HG02981 (cell line): ENCODE measurements around the gene SELENOT.
A peak's percentile ranks its signal among the peaks of the same experiment; 100 is the strongest.
"Not testable (repeated sequence)": the region's sequence is repeated elsewhere in the genome, so short reads cannot be mapped to it uniquely, and the experiment has no call there.

Experiments used
- ATAC-seq: cut with Tn5 transposase; IDR thresholded peaks from one replicate; pipeline ENCODE4 v1.9.1; 2021; ENCODE audit warnings: mild to moderate bottlenecking, moderate library complexity; ENCODE audit not compliant: unreplicated experiment

SELENOT gene, protein sequence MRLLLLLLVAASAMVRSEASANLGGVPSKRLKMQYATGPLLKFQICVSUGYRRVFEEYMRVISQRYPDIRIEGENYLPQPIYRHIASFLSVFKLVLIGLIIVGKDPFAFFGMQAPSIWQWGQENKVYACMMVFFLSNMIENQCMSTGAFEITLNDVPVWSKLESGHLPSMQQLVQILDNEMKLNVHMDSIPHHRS

DNA sequence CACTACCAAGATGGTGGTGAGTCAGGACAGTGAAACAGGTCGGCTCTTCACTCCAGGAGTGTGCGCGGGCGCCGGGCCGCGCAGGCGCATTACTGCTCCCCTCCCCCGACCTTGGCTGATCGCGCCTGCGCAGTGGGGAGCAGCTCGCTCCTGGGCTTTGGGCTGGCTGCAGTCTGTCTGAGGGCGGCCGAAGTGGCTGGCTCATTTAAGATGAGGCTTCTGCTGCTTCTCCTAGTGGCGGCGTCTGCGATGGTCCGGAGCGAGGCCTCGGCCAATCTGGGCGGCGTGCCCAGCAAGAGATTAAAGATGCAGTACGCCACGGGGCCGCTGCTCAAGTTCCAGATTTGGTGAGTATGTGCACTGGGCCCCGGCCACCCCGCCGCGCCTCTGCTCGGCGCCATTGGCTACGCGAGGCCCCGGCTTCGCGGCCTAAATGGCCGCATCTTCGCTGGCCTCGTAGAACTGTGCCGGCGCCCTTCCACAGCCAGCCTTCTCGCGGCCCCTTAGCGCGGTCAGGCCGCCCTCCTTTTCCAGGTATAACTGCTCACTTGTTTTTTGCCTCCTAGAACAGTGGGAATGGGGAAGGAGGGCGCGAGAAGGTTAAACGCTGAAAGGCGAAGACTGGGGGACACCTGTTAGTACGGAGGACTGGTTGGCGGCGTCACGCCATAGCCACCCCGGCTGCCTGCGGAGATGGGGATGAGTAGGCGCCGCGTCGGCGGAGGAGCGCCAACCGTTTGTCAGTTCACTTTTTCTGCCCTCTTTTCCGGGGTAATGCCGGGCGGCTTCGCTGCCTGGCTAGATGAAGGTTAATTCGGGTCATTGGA lies at the start of gene SELENOT:
SELENOT (plus strand) TSS at position 169 of the 827 bp plus-strand sequence; CDS start at position 211, 42 bp downstream.
- ATAC-seq = peak; percentile 57

DNA sequence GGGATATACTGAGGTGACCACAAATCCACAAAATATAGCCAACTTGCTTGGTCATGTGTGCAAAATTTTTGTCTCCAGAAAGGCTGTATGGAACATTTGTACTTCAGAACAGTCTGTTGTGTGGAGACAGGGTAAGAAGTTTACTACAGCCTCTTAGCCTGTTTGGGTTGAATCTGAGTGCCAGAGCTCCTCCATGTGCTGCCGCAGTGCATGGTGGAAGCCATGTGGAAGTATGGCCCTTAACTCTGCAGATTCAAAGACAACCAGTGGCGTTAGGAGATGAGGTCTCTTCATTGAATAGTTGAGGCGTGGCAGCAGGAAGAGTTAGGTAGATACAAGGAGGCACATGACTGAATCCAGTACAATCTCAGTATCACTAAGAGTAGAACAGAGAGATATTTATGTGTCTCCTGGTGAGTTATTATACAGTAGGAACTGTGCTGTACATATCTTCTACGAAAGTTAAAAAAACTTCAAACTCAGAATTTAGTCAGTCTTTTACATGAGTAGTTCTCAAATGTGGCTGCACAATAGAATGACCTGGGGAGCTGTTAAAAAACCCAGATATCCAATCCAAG lies 47.2 kb upstream of the SELENOT start:
- no peak for ATAC-seq

DNA sequence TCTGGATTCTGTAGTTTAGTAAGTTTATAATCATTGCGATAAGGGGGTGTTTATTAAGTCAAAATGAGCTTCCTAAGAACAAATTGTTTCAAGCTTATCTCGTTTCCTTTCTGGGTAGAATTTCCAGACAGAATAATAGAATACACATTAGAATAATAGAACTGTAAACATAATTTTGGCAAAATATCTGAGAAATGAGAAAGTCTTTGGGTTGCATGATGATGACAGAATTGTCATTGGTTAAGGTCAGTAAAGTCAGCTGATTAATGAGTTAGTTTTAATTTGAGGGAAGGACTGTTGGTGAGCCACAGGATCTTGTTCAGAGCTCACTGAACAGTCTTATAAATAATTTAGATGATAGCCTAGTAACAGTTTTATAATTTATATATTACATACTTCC lies 46.3 kb upstream of the SELENOT start:
- no peak for ATAC-seq

DNA sequence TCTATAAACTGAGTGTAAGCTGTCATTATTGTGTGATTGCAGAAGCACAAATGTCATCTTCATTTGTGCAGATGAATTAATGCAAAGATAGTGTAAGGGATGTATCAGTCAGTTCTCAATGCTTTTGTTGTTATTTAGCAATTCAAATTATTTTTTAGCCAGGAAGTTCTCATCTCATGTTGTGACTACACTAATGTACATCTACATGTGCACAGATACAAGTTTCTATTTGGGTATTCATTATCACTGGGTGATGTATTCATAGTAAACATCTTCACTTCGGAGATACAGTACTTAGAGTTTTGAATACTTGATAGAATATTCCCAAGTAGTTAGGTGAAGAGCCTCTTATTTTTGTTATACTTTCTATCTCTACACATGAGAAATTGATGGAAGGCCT lies 45.4 kb upstream of the SELENOT start:
- no peak for ATAC-seq

DNA sequence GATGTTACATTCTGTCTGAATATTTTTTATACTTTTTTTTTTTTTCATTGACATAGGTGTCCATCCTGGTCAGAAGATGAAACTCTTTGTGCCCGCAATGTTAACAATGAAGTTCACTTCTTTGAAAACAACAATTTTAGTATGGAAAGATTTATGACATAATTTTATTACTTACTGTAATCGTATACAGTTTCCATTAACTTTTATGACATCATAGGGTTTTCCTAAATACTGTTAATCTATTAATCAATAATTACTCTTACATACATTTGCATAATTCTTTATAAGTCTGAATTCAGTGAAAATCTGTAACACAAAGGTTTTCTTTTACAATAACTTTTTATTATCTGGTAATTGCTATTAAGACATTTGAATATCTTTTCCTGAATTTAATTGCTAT lies 38.9 kb upstream of the SELENOT start:
- no peak for ATAC-seq

DNA sequence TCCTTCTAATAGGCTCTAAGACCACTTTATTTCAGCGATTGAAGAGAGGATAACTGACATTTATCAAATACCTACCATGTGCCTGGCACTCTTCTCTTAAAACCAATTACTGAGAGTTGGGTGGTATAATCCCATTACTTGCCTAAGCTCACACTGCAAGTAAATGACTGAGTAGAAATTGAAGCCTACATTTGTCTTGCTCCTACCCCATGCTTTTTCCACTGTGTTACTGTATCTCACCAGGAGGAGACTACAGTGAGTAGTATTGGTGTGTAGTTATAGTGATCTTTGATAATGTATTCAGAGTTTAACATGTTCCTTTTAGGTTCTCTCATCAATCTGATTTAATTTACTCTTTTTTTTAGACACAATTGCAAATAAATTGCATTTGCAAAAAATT lies 35.8 kb upstream of the SELENOT start:
- no peak for ATAC-seq

DNA sequence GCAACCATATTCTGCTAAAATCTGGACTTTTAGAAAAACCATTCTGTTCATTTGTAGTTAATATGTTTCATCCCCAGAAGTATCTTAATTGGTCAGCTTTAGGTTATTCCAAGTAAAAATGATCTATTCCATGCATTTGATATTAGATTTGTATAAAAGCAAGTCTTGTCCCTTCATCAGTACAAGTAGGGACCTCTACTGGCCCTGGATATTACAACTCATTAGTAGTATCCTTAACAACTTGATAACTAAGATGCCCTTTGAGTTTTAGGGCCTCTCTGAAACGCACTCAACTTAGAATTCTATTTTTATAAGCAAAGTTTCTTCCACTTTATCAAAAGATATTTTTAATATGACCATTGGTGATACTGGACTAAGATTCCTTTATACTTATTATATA lies 25.3 kb upstream of the SELENOT start:
- no peak for ATAC-seq

DNA sequence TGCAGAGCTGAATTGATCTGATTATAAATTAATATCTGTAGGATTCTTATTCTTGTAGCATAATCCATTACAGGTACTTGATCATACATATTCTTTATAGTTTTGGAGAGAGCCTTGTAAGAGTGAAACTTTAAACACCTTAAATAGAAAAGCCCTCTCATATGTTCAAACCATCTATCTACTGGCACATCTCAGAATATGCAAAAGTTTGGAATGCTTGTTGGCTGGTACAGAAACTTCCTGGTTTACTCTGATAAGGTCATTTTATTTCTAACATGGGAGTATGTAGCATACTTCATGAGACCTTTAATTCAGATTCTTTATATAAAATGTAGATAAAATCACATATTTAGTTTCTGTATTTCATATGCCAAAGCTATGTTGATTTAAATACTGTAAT lies 21.9 kb upstream of the SELENOT start:
- ATAC-seq = no peak

DNA sequence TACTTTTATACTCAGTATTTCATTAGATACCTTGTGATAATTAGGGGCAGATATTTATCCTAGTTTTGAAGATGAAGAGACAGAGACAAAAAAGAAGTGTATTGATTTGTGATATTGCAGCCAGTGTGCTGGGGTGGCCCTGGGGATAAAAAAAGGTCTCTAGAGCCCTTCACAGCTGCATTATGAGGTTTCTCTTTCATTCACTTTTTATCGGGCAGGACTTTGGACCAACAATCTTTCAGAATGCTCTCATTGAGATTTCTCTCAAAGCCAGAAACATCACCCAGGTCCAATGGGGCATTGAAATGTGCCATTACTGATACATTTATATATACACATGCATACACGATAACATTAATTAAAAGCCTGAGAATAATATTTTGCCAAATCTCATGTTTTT lies 20.5 kb upstream of the SELENOT start:
- ATAC-seq = peak; percentile 62

DNA sequence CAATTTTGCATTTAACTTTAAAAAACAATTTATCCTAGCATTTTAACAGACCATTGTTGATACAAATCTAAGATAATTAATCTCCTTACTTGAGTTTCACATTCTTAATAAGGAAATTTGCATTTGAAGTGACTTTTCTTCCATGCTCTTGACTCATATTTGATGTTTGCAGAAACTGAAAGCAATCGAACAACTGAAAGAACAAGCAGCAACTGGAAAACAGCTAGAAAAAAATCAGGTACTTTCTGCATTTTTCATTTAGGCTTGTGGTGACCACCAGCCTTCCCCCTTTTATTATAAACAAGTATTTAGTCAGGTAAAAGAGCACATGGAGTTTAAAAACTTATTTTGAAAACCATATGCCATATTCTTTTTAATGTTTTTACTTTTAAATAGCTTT lies 20.1 kb upstream of the SELENOT start:
- ATAC-seq = peak; percentile 62

DNA sequence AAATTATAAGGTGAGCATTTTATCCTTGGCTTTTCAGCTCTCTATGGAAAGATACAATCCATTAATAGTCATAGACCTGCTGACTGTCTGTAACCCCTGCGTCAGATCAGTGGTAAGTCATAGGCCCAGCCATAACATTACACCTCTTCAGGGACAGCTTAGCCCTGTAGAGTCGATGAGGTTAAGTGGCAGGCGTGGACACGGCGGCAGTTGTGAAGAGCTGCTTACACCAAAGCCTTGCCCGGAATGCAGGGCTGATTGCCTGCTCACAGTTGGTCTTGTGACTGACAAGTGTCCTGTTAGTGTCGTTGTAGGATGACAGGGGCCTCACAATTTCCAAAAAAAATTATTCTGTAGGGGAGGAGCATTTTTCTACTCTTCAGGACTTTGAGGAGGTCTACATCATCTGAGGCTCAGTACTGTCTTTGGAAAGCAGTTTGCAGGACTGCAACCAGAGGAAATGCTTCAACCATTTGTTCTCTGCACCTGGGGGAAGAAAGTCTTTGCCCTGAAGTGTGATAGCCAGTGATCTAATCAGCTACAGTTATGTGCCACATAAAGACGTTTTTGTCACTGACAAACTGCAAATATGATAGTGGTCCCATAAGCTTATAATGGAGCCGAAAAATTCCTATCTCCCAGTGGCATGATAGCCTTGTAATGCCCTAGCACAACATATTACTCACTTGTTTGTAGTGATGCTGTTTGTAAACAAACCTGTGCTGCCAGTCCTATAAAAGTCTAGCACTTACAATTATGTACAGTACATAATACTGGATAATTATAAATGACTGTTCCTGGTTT lies 14.9 kb upstream of the SELENOT start:
- ATAC-seq = no peak

DNA sequence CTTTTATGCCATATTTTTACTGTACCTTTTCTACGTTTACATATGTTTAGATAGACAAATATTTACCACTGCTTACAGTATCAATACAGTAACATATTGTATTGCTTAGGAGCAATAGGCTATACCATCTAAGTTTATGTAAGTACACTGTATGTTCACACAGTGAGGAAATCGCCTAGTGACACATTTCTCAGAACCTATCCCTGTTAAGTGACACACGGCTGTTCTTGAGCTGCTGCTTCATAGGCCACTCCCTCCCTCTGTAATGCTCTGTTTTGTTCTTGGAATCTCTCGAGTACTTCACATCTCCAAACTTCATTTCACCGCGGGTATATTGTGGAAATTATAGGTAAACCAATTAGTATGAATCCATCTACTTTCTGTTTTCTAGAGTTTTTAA lies 13.4 kb upstream of the SELENOT start:
- no peak for ATAC-seq

DNA sequence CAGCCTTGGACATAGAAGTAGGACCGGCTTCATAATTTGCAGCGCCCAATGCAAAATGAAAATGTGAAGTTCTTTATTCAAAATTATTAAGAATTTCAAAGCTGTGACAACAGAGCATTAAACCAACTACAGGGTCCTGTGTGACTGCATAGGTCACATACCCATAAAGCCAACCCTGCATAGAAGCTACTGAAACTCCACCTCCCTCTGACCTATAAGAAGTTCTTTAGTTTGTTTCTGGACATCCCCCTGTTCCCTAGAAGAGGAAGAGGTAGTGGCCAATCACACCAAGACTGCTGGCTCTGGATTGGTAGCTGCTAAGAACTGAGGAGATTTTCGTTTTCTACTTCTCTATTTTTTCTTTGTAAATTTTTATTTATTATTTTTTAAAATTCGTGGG lies 9.0 kb upstream of the SELENOT start:
- ATAC-seq = no peak

DNA sequence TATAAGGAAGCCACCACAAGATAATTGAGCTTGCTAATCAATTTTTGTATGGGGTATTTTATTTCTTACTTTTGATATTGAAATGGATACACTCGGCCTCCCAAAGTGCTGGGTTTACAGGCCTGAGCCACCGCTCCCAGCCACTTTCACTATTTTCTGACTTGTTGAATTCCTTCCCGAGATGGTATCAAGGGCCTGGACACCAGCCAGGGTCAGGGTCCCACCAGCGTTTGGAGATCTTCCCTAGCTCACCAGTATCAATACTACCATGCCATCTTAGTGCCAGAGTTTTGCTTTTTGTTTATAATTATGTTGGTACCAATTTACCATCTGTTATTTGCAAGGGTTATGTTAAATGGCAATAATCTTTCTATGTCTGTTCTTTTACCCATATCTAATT lies 5.5 kb upstream of the SELENOT start:
- ATAC-seq = no peak

DNA sequence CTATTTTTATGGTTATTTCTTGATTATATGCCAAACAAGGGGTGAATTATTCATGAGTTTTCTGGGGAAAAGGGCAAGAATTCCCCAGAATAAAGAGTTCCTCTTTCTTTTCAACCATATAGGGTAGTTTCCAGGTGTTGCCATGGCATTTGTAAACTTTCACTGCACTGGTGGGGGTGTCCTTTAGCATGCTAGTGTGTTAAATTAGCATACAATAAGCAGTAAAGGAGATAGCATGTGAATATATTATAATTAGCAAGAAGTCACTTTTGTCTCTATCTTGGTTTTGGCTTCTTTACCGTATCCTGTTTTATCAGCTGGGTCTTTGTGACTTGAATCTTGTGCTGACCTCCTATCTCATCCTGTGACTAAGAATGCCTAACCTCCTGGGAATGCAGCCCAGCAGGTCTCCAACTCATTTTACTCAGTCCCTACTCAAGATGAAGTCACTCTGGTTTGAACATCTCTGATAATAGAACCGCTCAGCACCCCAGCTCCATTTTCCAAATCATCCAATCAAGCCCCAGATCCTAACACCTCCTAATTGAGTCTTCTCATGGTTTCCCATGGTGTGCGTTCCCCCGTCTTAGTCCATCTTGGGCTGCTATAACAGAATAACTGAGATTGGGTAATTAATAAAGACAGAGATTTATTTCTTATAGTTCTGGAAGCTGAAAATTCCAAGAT lies 3.4 kb upstream of the SELENOT start:
- peak; percentile 15 for ATAC-seq

DNA sequence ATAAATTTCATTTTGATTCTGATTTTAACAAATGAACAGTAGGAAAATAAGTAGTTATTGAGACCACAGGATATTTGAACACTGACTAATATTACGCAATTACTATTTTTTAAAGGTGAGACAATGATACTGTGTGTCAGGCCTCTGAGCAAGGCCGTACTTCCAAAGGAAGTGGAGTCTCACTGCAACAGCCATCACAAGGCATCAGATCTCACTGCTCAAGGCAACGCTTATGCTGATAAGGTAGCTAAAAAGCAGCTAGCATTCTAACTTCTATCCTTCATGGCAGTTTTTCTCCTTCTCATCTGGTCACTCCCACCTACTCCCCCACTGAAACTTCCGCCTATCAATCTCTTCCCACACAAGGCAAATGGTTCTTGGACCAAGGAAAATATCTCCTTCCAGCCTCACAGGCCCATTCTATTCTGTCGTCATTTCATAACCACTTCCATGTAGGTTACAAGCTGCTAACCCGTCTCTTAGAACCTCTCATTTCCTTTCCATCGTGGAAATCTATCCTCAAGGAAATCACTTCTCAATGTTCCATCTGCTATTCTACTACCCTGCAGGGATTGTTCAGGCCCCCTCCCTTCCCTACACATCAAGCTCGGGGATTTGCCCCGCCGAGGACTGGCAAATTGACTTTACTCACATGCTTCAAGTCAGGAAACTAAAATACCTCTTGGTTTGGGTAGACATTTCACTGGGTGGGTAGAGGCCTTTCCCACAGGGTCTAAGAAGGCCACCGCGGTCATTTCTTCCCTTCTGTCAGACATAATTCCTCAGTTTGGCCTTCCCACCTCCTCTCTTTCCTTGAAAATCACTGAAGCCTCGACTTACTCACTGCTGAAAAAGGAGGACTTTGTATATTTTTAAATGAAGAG lies 2.2 kb upstream of the SELENOT start:
- ATAC-seq = not testable (repeated sequence)

DNA sequence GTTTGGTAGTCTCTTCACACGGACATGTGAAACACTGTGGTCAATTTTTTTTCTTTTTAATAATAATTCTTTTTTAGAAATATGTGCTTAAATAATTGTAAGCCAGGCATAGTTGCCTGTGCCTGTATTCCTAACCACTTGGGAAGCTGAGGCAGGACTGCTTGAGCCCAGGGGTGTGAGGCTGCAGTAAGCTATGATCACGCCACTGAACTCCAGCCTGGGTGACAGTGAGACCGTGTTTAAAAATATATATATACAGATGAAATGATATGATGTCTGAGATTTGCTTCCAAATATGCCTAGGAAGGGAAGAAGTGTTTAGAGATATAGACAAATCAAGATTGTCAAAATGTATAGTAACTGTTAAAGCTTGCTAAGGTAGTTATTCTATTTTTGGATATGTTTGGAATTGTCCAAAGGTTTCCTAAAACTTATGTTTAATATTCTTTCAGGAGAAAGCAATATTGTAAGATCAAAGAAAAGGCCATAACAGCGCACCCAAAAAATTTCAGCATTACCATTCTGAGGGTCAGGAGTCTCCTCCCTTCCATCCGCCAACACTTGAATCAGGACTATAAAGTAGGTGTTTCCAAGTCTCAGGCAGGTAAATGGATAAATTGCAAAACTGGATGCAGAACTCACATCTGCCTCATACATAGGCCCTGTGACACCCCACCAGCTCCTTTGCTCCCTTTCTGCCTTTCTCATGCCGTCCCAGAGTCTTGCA lies 532 bp upstream of the SELENOT start:
- ATAC-seq = peak; percentile 1

DNA sequence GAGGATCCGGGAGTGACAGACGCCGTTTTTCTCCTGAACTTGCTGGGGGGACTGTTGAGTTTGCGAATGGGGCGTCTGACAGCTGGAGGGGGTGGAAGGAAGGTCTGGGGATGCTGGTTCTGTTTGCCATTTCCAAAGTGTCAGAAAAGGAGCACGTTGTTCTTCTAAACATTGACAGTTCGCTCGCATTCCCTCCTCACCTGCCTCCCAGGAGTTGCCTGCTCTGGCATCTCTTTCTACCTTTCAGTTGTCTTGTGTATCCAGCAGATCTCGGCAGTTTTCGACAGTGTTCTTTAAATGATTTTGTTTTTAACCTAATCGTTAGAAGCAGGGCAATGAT lies 829 bp downstream of the SELENOT start:
- no peak for ATAC-seq

DNA sequence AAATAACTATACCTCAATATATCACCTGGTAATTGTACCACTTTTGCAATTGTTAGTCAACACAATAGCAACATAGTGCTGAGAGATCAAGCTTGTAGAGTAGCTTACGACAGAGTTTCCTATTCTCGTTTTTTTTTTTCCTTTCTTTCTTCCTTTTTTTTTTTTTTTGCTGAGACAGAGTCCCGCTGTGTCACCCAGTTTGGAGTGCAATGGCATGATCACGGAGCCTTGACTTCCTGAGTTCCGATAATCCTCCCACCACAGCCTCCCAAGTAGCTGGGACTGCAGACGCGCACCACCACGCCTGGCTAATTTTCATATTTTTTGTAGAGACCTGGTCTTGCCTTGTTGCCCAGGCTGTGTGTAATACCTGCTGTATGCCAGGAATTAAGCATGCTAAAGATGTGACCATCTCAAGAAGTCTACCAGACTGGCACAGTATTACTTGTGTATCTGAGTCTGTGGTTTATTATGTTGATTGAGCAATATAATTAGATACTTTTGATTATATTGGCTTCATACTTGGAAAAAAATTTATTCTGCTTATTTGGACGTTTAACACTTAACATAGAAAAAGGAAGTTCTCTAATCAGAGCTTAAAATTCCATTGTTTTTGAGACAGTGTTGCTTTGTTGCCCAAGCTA lies 3.0 kb downstream of the SELENOT start:
- no peak for ATAC-seq
